H1 (cell line): ENCODE results near the gene RCSD1. TPM values are rescaled to one million over a fixed set of nuclear protein-coding genes. Genes with fewer than 3 reads are reported as not detected.

ENCODE experiments used
- CTCF ChIA-PET: fragments of 300-600 bp; sonication (Branson Sonifier 250); formaldehyde crosslinking; loops from one replicate; lab custom pipeline; 2021; ENCODE audit not compliant: partially characterized antibody; lab: Charles Lee
- POLR2A ChIA-PET: fragments of 300-600 bp; sonication (Branson Sonifier 250); formaldehyde crosslinking; loops from one replicate; lab custom pipeline; 2021; ENCODE audit warnings: inconsistent platforms; ENCODE audit not compliant: partially characterized antibody; lab: Charles Lee
- DNase-seq, 2 experiments: peaks; one replicate each; pipeline versions ENCODE4 v3.0.0 to v3.0.0-alpha.2; 2010 to 2022; ENCODE audit warnings: low spot score in 2 of 2, low read depth in 1 of 2, mixed read lengths in 1 of 2
- FAIRE-seq: peaks from 2 replicates; lab custom pipeline; 2011; peaks lifted over from hg19 to GRCh38; lab: Jason Lieb, UNC
- H2AFZ ChIP-seq: 2 replicates; pipeline ENCODE4 v1.8.1; 2012; ENCODE audit warnings: low read length, inconsistent platforms
- H2AK5ac ChIP-seq: 2 replicates; pipeline ENCODE4 v1.6.1; 2013; ENCODE audit warnings: low read depth, low read length
- H2BK120ac ChIP-seq: replicated peaks from 2 replicates; pipeline ENCODE3; 2013; ENCODE audit warnings: low read depth, low read length, inconsistent platforms
- H2BK12ac ChIP-seq: 2 replicates; pipeline ENCODE4 v1.6.1; 2013; ENCODE audit warnings: low read depth, low read length
- H2BK15ac ChIP-seq: 2 replicates; pipeline ENCODE4 v1.6.1; 2013; ENCODE audit warnings: low read length
- H2BK20ac ChIP-seq: 2 replicates; pipeline ENCODE4 v1.6.1; 2013; ENCODE audit warnings: low read length
- H2BK5ac ChIP-seq: 2 replicates; pipeline ENCODE4 v1.6.1; 2013; ENCODE audit warnings: low read depth, low read length
- H3K14ac ChIP-seq: 2 replicates; pipeline ENCODE4 v1.6.1; 2013; ENCODE audit warnings: inconsistent platforms; ENCODE audit not compliant: insufficient read length
- H3K18ac ChIP-seq: 2 replicates; pipeline ENCODE4 v1.6.1; 2013; ENCODE audit warnings: low read length; ENCODE audit errors: extremely low read depth
- H3K23ac ChIP-seq: 2 replicates; pipeline ENCODE4 v1.6.1; 2013; ENCODE audit warnings: inconsistent platforms; ENCODE audit not compliant: insufficient read length
- H3K23me2 ChIP-seq: 2 replicates; pipeline ENCODE4 v1.6.1; 2013; ENCODE audit warnings: low read depth, low read length
- H3K27ac ChIP-seq: 2 replicates; pipeline ENCODE4 v1.6.1; 2011; ENCODE audit warnings: low read depth, low read length, inconsistent platforms
- H3K27me3 ChIP-seq, 4 experiments: replicated peaks in 1 of 4; 1 replicate in 1 of 4; 2 replicates in 3 of 4; pipeline versions ENCODE4 v1.6.1 to v1.8.1; 2011 to 2013; ENCODE audit warnings: low read length in 3 of 4, mild to moderate bottlenecking in 3 of 4, inconsistent platforms in 2 of 4, mixed read lengths in 2 of 4, moderate library complexity in 1 of 4; ENCODE audit not compliant: control insufficient read depth in 3 of 4, insufficient read depth in 3 of 4; ENCODE audit errors: extremely low read depth in 1 of 4
- H3K36me3 ChIP-seq, 4 experiments: 2 replicates each; pipeline versions ENCODE4 v1.6.1 to v1.8.1; 2011 to 2013; ENCODE audit warnings: mild to moderate bottlenecking in 4 of 4, low read length in 3 of 4, moderate library complexity in 2 of 4, control low read depth in 1 of 4, inconsistent platforms in 1 of 4; ENCODE audit not compliant: insufficient read depth in 4 of 4, control insufficient read depth in 2 of 4
- H3K4ac ChIP-seq: replicated peaks from 2 replicates; pipeline ENCODE3; 2013; ENCODE audit warnings: low read length, low read depth, mixed read lengths, inconsistent platforms; ENCODE audit not compliant: insufficient read length
- H3K4me1 ChIP-seq, 4 experiments: replicated peaks in 1 of 4; 1 replicate in 1 of 4; 2 replicates in 3 of 4; pipeline versions ENCODE4 v1.6.1 to v1.8.1; 2011 to 2013; ENCODE audit warnings: low read length in 3 of 4, inconsistent platforms in 2 of 4, mixed read lengths in 1 of 4; ENCODE audit not compliant: insufficient read depth in 4 of 4, control insufficient read depth in 3 of 4
- H3K4me2 ChIP-seq, 2 experiments: 2 replicates each; pipeline versions ENCODE4 v1.6.1 to v1.8.1; 2011 to 2013; ENCODE audit warnings: low read depth in 2 of 2, low read length in 2 of 2, control low read depth in 1 of 2, inconsistent platforms in 1 of 2, mild to moderate bottlenecking in 1 of 2; ENCODE audit not compliant: insufficient read depth in 1 of 2
- H3K4me3 ChIP-seq, 4 experiments: fragments of 200-600, 300-600 bp in 1 of 4; sonication (generic), shearing (Covaris generic), sonication (Bioruptor Twin) in 1 of 4; 2 replicates each; pipeline versions ENCODE4 v1.5.1 to v1.8.1; 2011 to 2016; ENCODE audit warnings: low read length in 4 of 4, low read depth in 3 of 4, control low read depth in 2 of 4, inconsistent platforms in 2 of 4, mild to moderate bottlenecking in 2 of 4, mixed read lengths in 1 of 4, moderate library complexity in 1 of 4; ENCODE audit not compliant: insufficient read depth in 2 of 4; ENCODE audit errors: extremely low read depth in 1 of 4
- H3K56ac ChIP-seq: replicated peaks from 2 replicates; pipeline ENCODE3; 2013; ENCODE audit warnings: low read depth, mild to moderate bottlenecking, mixed read lengths, low read length, inconsistent platforms; ENCODE audit not compliant: insufficient read length
- H3K79me1 ChIP-seq: 2 replicates; pipeline ENCODE4 v1.6.1; 2013; ENCODE audit warnings: low read depth, low read length, control low read depth
- H3K79me2 ChIP-seq, 2 experiments: 2 replicates each; pipeline versions ENCODE4 v1.6.1 to v1.8.1; 2012 to 2013; ENCODE audit warnings: low read length in 2 of 2, mild to moderate bottlenecking in 2 of 2, inconsistent platforms in 1 of 2; ENCODE audit not compliant: insufficient read depth in 2 of 2, control insufficient read depth in 1 of 2
- H3K9ac ChIP-seq, 4 experiments: replicated peaks in 1 of 4; 1 replicate in 1 of 4; 2 replicates in 3 of 4; pipeline versions ENCODE4 v1.6.1 to v1.8.1; 2011 to 2013; ENCODE audit warnings: low read depth in 3 of 4, low read length in 3 of 4, control low read depth in 2 of 4, mild to moderate bottlenecking in 2 of 4, moderate library complexity in 2 of 4, inconsistent platforms in 1 of 4; ENCODE audit errors: extremely low read depth in 1 of 4
- H3K9me3 ChIP-seq, 2 experiments: 2 replicates each; pipeline versions ENCODE4 v1.6.1 to v1.8.1; 2012 to 2013; ENCODE audit warnings: mild to moderate bottlenecking in 2 of 2, moderate library complexity in 2 of 2, control low read depth in 1 of 2, inconsistent platforms in 1 of 2, low read depth in 1 of 2, low read length in 1 of 2, mixed read lengths in 1 of 2; ENCODE audit not compliant: insufficient read depth in 2 of 2
- H4K20me1 ChIP-seq, 2 experiments: replicated peaks in 1 of 2; 2 replicates each; pipeline versions ENCODE3 to v1.8.1; 2011 to 2013; ENCODE audit warnings: inconsistent platforms in 2 of 2, low read length in 2 of 2, mild to moderate bottlenecking in 1 of 2; ENCODE audit not compliant: insufficient read depth in 2 of 2, control insufficient read depth in 1 of 2
- H4K5ac ChIP-seq: 2 replicates; pipeline ENCODE4 v1.6.1; 2013; ENCODE audit warnings: low read length, low read depth, mixed read lengths, inconsistent platforms; ENCODE audit not compliant: insufficient read length
- H4K8ac ChIP-seq: 2 replicates; pipeline ENCODE4 v1.8.0; 2013; ENCODE audit warnings: mild to moderate bottlenecking, moderate library complexity, low read length, inconsistent platforms; ENCODE audit not compliant: insufficient read depth; ENCODE audit errors: extremely low read depth
- H4K91ac ChIP-seq: replicated peaks from 2 replicates; pipeline ENCODE3; 2013; ENCODE audit warnings: low read length, mixed read lengths, inconsistent platforms; ENCODE audit not compliant: insufficient read length
- CTCF ChIP-seq, 3 experiments: IDR thresholded peaks; 1 replicate in 2 of 3; 2 replicates in 1 of 3; pipeline versions ENCODE4 v1.5.1 to v1.6.1; 2011; ENCODE audit warnings: low read length in 3 of 3, mild to moderate bottlenecking in 3 of 3, inconsistent platforms in 2 of 3, low read depth in 1 of 3, moderate library complexity in 1 of 3; ENCODE audit not compliant: insufficient read depth in 1 of 3; ENCODE audit errors: control extremely low read depth in 1 of 3
- MAFK ChIP-seq: IDR thresholded peaks from 2 replicates; pipeline ENCODE4 v1.6.1; 2012; ENCODE audit warnings: low read depth, mild to moderate bottlenecking, improper control_type of control experiment, low read length
- PHF8 ChIP-seq: fragments of 200-600 bp; sonication (generic); conservative IDR thresholded peaks from 2 replicates; pipeline ENCODE4 v1.7.1; 2012; ENCODE audit warnings: low read depth, mild to moderate bottlenecking, inconsistent platforms, low read length, moderate library complexity
- POLR2AphosphoS5 ChIP-seq: IDR thresholded peaks from 2 replicates; pipeline ENCODE4 v1.6.1; 2011; ENCODE audit warnings: low read depth, low read length
- SP1 ChIP-seq: IDR thresholded peaks from 2 replicates; pipeline ENCODE4 v1.6.1; 2011; ENCODE audit warnings: low read depth, low read length
- SUZ12 ChIP-seq: fragments of 200-600 bp; sonication (generic); IDR thresholded peaks from 2 replicates; pipeline ENCODE4 v1.6.1; 2012; ENCODE audit warnings: mild to moderate bottlenecking, inconsistent platforms, low read length, moderate library complexity, mixed read lengths
- TBP ChIP-seq: IDR thresholded peaks from 2 replicates; pipeline ENCODE4 v1.6.1; 2011; ENCODE audit warnings: low read depth, low read length, improper control_type of control experiment
- WGBS, 2 experiments: shearing (Covaris generic) in 1 of 2; methylation state at CpG; one replicate each; pipeline versions ENCODE4 v1.1.6 to v1.1.7; 2013 to 2015; ENCODE audit warnings: low lambda C conversion rate in 2 of 2, mixed read lengths in 2 of 2, inconsistent platforms in 1 of 2, low coverage in 1 of 2, missing lambda C conversion rate in 1 of 2; ENCODE audit not compliant: insufficient replicate concordance in 2 of 2, insufficient coverage in 1 of 2, insufficient read length in 1 of 2; ENCODE audit errors: extremely low coverage in 1 of 2, missing lambda C conversion rate in 1 of 2; 5-methylcytosine and 5-hydroxymethylcytosine counted together
- polyA plus RNA-seq, 7 experiments: library from polyadenylated mRNA; depleted of rRNA in 3 of 7; stranded (reverse) in 5 of 7; unstranded in 2 of 7; fragments of >200 nt in 5 of 7; fragments of 200-250 nt in 2 of 7; gene quantifications; 1 replicate in 5 of 7; 2 replicates in 1 of 7; 4 replicates in 1 of 7; pipeline versions ENCODE4 v1.2.1 to v1.2.3, GENCODE V29; 2011 to 2013; ENCODE audit warnings: missing spikeins in 2 of 7, mixed read lengths in 2 of 7
- total RNA-seq: library from RNA; stranded (reverse); fragmentation: NEBNext Ultra II Directional; extraction: Animal tissue kit (Norgen Biotek cat#: 25700); gene quantifications from 2 replicates; pipeline ENCODE4 v1.2.1, GENCODE V29; 2021

The RCSD1 gene
- total and polyA plus RNA-seq, 2 of the 8 experiments (the other 6 are each of a cell fraction or from before 2014, with no cell fraction given): 0.47 to 0.69 TPM

GRCh38 chr1:167616521-167616920 lies 13.5 kb upstream of the RCSD1 start:
- POLR2A ChIA-PET: interaction anchor here (1.0 to 1.8 kb wide), 3 partner anchors 9 to 63 kb away, joined by 3 to 4 read pairs (median 3); partner anchors contain the start of gene CREG1

More at GRCh38 chr1:167616521-167616920, 13.5 kb upstream of the RCSD1 start:
- TF ChIP-seq MAFK (no peak), SUZ12 (no peak), CTCF (IDR thresholded peaks at IDR 0.05; ENCODE audit: control extremely low read depth in 1 of 3, insufficient read depth in 1 of 3, low read depth in 1 of 3, low read length in 3 of 3) (no peak), SP1 (no peak), POLR2AphosphoS5 (no peak), TBP (no peak), PHF8 (no peak)
- TF ChIP-seq, all 59 proteins: peak for 0
- Histone ChIP-seq H2BK5ac (no peak overlapping the region), H2BK15ac (no peak overlapping the region), H2AK5ac (no peak overlapping the region), H4K8ac (no peak overlapping the region), H4K91ac (no peak overlapping the region), H2BK12ac (no peak overlapping the region), H3K4me2 (no peak overlapping the region), H2BK120ac (no peak overlapping the region), H3K9me3 (no peaks in the 10 kb centered on the region), H3K23ac (no peak overlapping the region), H3K23me2 (no peaks in the 10 kb centered on the region; the same call in 1 of the 2 replicates), H2AFZ (no peak overlapping the region), H3K27me3 (no peaks in the 10 kb centered on the region), H3K79me1 (no peaks in the 10 kb centered on the region), H3K4me1 (peaks cover 0 to 9% (median 5%) of the 10 kb centered on the region in 4 experiments; a peak in 5 of 7 replicates), H3K14ac (no peak overlapping the region), H3K27ac (no peak overlapping the region), H2BK20ac (no peak overlapping the region), H3K9ac (no peak overlapping the region), H4K5ac (no peak overlapping the region), H4K20me1 (no peaks in the 10 kb centered on the region), H3K4ac (no peak overlapping the region), H3K56ac (no peak overlapping the region), H3K4me3 (no peak overlapping the region), H3K36me3 (no peaks in the 10 kb centered on the region), H3K79me2 (no peaks in the 10 kb centered on the region), H3K18ac (no peak overlapping the region)
- FAIRE-seq (no peak), DNase-seq (no peak)
- CTCF ChIA-PET: interaction anchor here (0.9 to 1.8 kb wide), 5 partner anchors 9 to 61 kb away, joined by 3 to 4 read pairs (median 3); no protein-coding TSS in a partner anchor
- WGBS, 2 experiments: 89% methylated on average over 8 of the region's 8 CpGs; no CpG with 5 or more reads in 1 of the 2 experiments
